Neural cell (in vitro differentiated cells): Measurements from ENCODE around the gene CROT. TPM values are rescaled to one million over a fixed set of nuclear protein-coding genes. Genes with fewer than 3 reads are reported as not detected.

Experiments used
- H2AFZ ChIP-seq: fragments of 200-600, 300-800 bp; sonication (generic), shearing (Covaris generic); 2 replicates; pipeline ENCODE4 v1.6.0; 2014; ENCODE audit warnings: low read depth, mild to moderate bottlenecking, antibody characterized with exemption, low read length, moderate library complexity
- H3F3A ChIP-seq: fragments of 200-600 bp; shearing (Covaris generic); 2 replicates; pipeline ENCODE4 v1.6.1; 2016; ENCODE audit warnings: mild to moderate bottlenecking, moderate library complexity, mixed read lengths, antibody characterized with exemption, low read length; ENCODE audit not compliant: insufficient read depth, poor library complexity, severe bottlenecking
- H3K27ac ChIP-seq: fragments of 200-600, 300-800 bp; sonication (generic), shearing (Covaris generic); 2 replicates; pipeline ENCODE4 v1.5.1; 2014; ENCODE audit warnings: mild to moderate bottlenecking, low read length, moderate library complexity
- H3K27me3 ChIP-seq: fragments of 300-800, 200-600 bp; sonication (generic), shearing (Covaris generic); 2 replicates; pipeline ENCODE4 v1.6.0; 2014; ENCODE audit warnings: mild to moderate bottlenecking, low read depth, low read length, moderate library complexity; ENCODE audit not compliant: insufficient read depth
- H3K36me3 ChIP-seq: fragments of 300-800, 200-600 bp; sonication (generic), shearing (Covaris generic); 2 replicates; pipeline ENCODE4 v1.5.1; 2014; ENCODE audit warnings: mild to moderate bottlenecking, antibody characterized with exemption, low read length, moderate library complexity; ENCODE audit not compliant: insufficient read depth
- H3K4me2 ChIP-seq: fragments of 300-800, 200-600 bp; sonication (generic), shearing (Covaris generic); 2 replicates; pipeline ENCODE4 v1.6.0; 2014; ENCODE audit warnings: mild to moderate bottlenecking, low read length
- H3K4me3 ChIP-seq: fragments of 300-800, 200-600 bp; sonication (generic), shearing (Covaris generic); 2 replicates; pipeline ENCODE4 v1.5.1; 2014; ENCODE audit warnings: mild to moderate bottlenecking, low read length, moderate library complexity
- H3K79me2 ChIP-seq: fragments of 200-600 bp; shearing (Covaris generic); replicated peaks from 2 replicates; pipeline ENCODE4 v1.6.0; 2014; ENCODE audit warnings: mild to moderate bottlenecking, low read length, moderate library complexity; ENCODE audit not compliant: insufficient read depth
- H3K9ac ChIP-seq: fragments of 300-800, 200-600 bp; sonication (generic), shearing (Covaris generic); 2 replicates; pipeline ENCODE4 v1.6.1; 2016; ENCODE audit warnings: mild to moderate bottlenecking, low read length, mixed read lengths
- H3K9me2 ChIP-seq: fragments of 200-600 bp; shearing (Covaris generic); 2 replicates; pipeline ENCODE4 v1.6.1; 2016; ENCODE audit warnings: mild to moderate bottlenecking, low read length, mixed read lengths; ENCODE audit not compliant: insufficient read depth
- H3K9me3 ChIP-seq: fragments of 200-600, 300-800 bp; sonication (generic), shearing (Covaris generic); 2 replicates; pipeline ENCODE4 v1.6.1; 2016; ENCODE audit warnings: mild to moderate bottlenecking, mixed run types, low read length, moderate library complexity, mixed read lengths
- H4K20me1 ChIP-seq: fragments of 200-600 bp; shearing (Covaris generic); 2 replicates; pipeline ENCODE4 v1.6.1; 2016; ENCODE audit warnings: mild to moderate bottlenecking, mixed run types; ENCODE audit not compliant: insufficient read depth
- EP300 ChIP-seq: fragments of 450-650 bp; conservative IDR thresholded peaks from 2 replicates; pipeline ENCODE4 v1.6.1; 2014; ENCODE audit warnings: antibody characterized with exemption, mild to moderate bottlenecking, moderate library complexity; ENCODE audit not compliant: poor library complexity, severe bottlenecking
- MXI1 ChIP-seq: fragments of 450-650 bp; conservative IDR thresholded peaks from 2 replicates; pipeline ENCODE4 v1.6.1; 2014; ENCODE audit warnings: antibody characterized with exemption, mild to moderate bottlenecking; ENCODE audit not compliant: poor library complexity, severe bottlenecking
- SMC3 ChIP-seq: fragments of 450-650 bp; conservative IDR thresholded peaks from 2 replicates; pipeline ENCODE4 v1.6.1; 2014; ENCODE audit warnings: antibody characterized with exemption, mild to moderate bottlenecking, moderate library complexity; ENCODE audit not compliant: poor library complexity
- TAF1 ChIP-seq: IDR thresholded peaks from 2 replicates; pipeline ENCODE4 v1.6.1; 2012; ENCODE audit warnings: low read depth
- polyA plus RNA-seq: library from polyadenylated mRNA; depleted of rRNA; stranded (reverse); fragments of >200 nt; gene quantifications from 2 replicates; pipeline ENCODE4 v1.2.3, GENCODE V29; 2014
- TF ChIP-seq, protein P1 (sequence below): fragments of 450-650 bp; IDR thresholded peaks from 2 replicates; pipeline ENCODE4 v1.5.1; 2014; ENCODE audit warnings: antibody characterized with exemption, mild to moderate bottlenecking, moderate library complexity; ENCODE audit not compliant: poor library complexity, severe bottlenecking
- TF ChIP-seq, protein P2 (sequence below): IDR thresholded peaks from 2 replicates; pipeline ENCODE4 v1.6.1; 2012; ENCODE audit warnings: borderline replicate concordance

The CROT gene
- polyA plus RNA-seq, 1 donor from 2014 or later: 20.6 TPM

DNA sequence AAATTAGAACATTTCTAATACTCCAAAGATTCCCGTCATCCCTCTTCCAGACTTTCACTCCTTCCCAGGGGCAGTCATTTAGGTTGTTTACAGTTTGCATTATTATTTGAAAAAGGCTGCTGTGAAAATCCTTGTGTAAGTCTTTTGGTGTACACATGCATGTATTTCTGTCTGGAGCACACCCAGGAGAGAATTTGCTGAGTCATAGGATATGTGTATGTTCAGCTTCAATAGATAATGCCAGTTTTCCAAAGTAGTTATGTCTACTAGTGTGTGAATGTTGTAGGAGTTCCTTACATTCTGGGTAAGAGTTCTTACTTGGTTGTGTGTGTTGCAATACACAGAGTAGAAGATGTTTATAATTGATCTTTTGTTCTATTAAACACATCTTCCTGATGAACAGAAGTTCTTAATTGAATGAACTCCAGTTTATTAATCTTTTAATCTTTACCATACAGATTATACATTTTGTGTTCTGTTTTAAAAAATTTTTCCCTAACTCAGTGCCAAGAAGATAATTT, 25.3 kb downstream of the CROT start:
- Histone ChIP-seq H3K36me3 (no peaks in the 10 kb centered on the region), H3K79me2 (no peaks in the 10 kb centered on the region), H3K27me3 (no peaks in the 10 kb centered on the region), H3K4me2 (no peak overlapping the region), H3K9me2 (no peaks in the 10 kb centered on the region), H3K27ac (no peak overlapping the region), H4K20me1 (no peaks in the 10 kb centered on the region), H3F3A (no peaks in the 10 kb centered on the region), H2AFZ (no peak overlapping the region), H3K9ac (no peak overlapping the region), H3K9me3 (no peaks in the 10 kb centered on the region), H3K4me3 (no peak overlapping the region)
- TF ChIP-seq TAF1: no peak
- TF ChIP-seq, protein P1, sequence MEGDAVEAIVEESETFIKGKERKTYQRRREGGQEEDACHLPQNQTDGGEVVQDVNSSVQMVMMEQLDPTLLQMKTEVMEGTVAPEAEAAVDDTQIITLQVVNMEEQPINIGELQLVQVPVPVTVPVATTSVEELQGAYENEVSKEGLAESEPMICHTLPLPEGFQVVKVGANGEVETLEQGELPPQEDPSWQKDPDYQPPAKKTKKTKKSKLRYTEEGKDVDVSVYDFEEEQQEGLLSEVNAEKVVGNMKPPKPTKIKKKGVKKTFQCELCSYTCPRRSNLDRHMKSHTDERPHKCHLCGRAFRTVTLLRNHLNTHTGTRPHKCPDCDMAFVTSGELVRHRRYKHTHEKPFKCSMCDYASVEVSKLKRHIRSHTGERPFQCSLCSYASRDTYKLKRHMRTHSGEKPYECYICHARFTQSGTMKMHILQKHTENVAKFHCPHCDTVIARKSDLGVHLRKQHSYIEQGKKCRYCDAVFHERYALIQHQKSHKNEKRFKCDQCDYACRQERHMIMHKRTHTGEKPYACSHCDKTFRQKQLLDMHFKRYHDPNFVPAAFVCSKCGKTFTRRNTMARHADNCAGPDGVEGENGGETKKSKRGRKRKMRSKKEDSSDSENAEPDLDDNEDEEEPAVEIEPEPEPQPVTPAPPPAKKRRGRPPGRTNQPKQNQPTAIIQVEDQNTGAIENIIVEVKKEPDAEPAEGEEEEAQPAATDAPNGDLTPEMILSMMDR: no peak
- TF ChIP-seq, protein P2, sequence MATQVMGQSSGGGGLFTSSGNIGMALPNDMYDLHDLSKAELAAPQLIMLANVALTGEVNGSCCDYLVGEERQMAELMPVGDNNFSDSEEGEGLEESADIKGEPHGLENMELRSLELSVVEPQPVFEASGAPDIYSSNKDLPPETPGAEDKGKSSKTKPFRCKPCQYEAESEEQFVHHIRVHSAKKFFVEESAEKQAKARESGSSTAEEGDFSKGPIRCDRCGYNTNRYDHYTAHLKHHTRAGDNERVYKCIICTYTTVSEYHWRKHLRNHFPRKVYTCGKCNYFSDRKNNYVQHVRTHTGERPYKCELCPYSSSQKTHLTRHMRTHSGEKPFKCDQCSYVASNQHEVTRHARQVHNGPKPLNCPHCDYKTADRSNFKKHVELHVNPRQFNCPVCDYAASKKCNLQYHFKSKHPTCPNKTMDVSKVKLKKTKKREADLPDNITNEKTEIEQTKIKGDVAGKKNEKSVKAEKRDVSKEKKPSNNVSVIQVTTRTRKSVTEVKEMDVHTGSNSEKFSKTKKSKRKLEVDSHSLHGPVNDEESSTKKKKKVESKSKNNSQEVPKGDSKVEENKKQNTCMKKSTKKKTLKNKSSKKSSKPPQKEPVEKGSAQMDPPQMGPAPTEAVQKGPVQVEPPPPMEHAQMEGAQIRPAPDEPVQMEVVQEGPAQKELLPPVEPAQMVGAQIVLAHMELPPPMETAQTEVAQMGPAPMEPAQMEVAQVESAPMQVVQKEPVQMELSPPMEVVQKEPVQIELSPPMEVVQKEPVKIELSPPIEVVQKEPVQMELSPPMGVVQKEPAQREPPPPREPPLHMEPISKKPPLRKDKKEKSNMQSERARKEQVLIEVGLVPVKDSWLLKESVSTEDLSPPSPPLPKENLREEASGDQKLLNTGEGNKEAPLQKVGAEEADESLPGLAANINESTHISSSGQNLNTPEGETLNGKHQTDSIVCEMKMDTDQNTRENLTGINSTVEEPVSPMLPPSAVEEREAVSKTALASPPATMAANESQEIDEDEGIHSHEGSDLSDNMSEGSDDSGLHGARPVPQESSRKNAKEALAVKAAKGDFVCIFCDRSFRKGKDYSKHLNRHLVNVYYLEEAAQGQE: no peak

DNA sequence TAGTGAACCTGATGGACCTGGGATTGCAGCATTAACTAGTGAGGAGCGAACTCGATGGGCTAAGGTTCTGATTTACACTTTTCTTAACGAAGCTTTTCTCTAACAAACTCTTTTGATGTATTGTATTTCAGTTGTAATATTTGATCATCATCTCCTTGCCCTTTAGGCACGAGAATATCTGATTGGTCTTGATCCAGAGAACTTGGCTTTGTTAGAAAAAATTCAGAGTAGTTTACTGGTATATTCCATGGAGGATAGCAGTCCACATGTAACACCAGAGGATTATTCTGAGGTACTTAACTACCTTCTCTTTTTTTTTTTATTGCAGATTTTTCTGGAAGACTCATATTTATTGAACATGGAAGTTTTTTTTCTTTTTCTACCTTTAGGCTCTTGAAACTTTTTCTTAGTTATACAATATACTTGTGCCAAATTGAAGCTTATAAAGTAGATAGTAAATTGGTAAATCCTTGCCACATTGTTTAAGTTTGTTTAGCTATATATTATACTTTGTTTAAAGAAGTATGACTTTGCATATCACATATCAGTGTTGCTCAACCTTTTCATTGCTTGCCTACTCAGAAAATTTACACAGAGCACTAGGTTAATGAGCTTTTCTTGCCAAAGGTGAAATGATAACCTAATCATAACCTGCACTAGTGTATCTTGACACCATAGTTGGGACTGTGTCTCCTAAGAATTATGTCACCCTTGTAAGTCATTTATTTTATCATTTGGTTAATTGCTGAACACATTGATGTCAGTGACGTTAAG, 30.4 kb downstream of the CROT start:
- H2AFZ ChIP-seq: no peak overlapping the region
- H3K9ac ChIP-seq: no peak overlapping the region
- H3K27me3 ChIP-seq: no peaks in the 10 kb centered on the region
- no peak for TF ChIP-seq EP300
- TF ChIP-seq SMC3: no peak
- no peak for TF ChIP-seq MXI1
- TF ChIP-seq, protein P2: no peak
- H3K27ac ChIP-seq: no peak overlapping the region
- no peak overlapping the region for H3K4me3 ChIP-seq
- no peaks in the 10 kb centered on the region for H3F3A ChIP-seq
- no peaks in the 10 kb centered on the region for H3K79me2 ChIP-seq
- no peaks in the 10 kb centered on the region for H3K9me2 ChIP-seq
- H4K20me1 ChIP-seq: no peaks in the 10 kb centered on the region
- H3K9me3 ChIP-seq: no peaks in the 10 kb centered on the region
- H3K36me3 ChIP-seq: no peaks in the 10 kb centered on the region
- no peak overlapping the region for H3K4me2 ChIP-seq
